Panc1 (cell line): ENCODE measurements around the gene SLC7A14. TPM values are rescaled to one million over a fixed set of nuclear protein-coding genes. Genes with fewer than 3 reads are reported as not detected.

ENCODE experiments used
- ATAC-seq: fragments of 200-7000 bp; cut with Tn5 transposase; 2 replicates; pipeline ENCODE4 v1.9.1; 2020; ENCODE audit warnings: mild to moderate bottlenecking, moderate library complexity
- BruUV-seq: library from RNA; stranded (reverse); fragments of 400-500 nt; replicated peaks from 2 replicates; lab custom pipeline; 2021; lab: Mats Ljungman, UMichigan
- CTCF ChIA-PET: fragments of 300-600 bp; sonication (Branson Sonifier 250); formaldehyde crosslinking; loops from one replicate; lab custom pipeline; 2022; ENCODE audit warnings: antibody characterized with exemption; lab: Charles Lee
- POLR2A ChIA-PET: fragments of 300-600 bp; sonication (Branson Sonifier 250); formaldehyde crosslinking; loops from one replicate; lab custom pipeline; 2022; ENCODE audit warnings: antibody characterized with exemption; lab: Charles Lee
- DNase-seq: peaks from one replicate; pipeline ENCODE4 v3.0.0-alpha.2; 2010; ENCODE audit warnings: low read depth, low spot score
- H3K27ac ChIP-seq: 2 replicates; pipeline ENCODE4 v1.5.1; 2011; ENCODE audit warnings: mild to moderate bottlenecking, low read length, inconsistent platforms
- H3K27me3 ChIP-seq: fragments of 200-500 bp; sonication (Bioruptor generic); 2 replicates; pipeline ENCODE4 v1.6.0; 2014; ENCODE audit warnings: low read length, inconsistent platforms; ENCODE audit not compliant: control insufficient read depth, insufficient read depth
- H3K36me3 ChIP-seq: fragments of 200-500 bp; sonication (Bioruptor generic); 2 replicates; pipeline ENCODE4 v1.5.1; 2014; ENCODE audit warnings: inconsistent platforms, mild to moderate bottlenecking, low read length, moderate library complexity; ENCODE audit not compliant: control insufficient read depth, insufficient read depth
- H3K4me1 ChIP-seq: 2 replicates; pipeline ENCODE4 v1.5.1; 2011; ENCODE audit warnings: inconsistent platforms, mild to moderate bottlenecking, low read length, moderate library complexity; ENCODE audit not compliant: control insufficient read depth, insufficient read depth
- H3K4me3 ChIP-seq, 2 experiments: 2 replicates each; pipeline ENCODE4 v1.5.1; 2011 to 2012; ENCODE audit warnings: low read depth in 2 of 2, low read length in 2 of 2, mild to moderate bottlenecking in 2 of 2, inconsistent platforms in 1 of 2, moderate library complexity in 1 of 2
- H3K9me3 ChIP-seq: fragments of 200-500 bp; sonication (Bioruptor generic); 2 replicates; pipeline ENCODE4 v1.5.1; 2014; ENCODE audit warnings: low read depth, mild to moderate bottlenecking, inconsistent platforms, low read length, moderate library complexity; ENCODE audit not compliant: control insufficient read depth, insufficient read depth
- POLR2AphosphoS5 ChIP-seq: IDR thresholded peaks from 2 replicates; pipeline ENCODE4 v1.6.1; 2012; ENCODE audit warnings: mild to moderate bottlenecking, low read depth, low read length, moderate library complexity
- SIN3A ChIP-seq: IDR thresholded peaks from 2 replicates; pipeline ENCODE4 v1.6.1; 2012; ENCODE audit warnings: low read depth, mild to moderate bottlenecking, low read length, moderate library complexity, borderline replicate concordance; ENCODE audit not compliant: insufficient read depth
- TCF7L2 ChIP-seq: IDR thresholded peaks from 2 replicates; pipeline ENCODE4 v1.6.1; 2011; ENCODE audit warnings: mild to moderate bottlenecking, low read depth, low read length, inconsistent platforms
- in situ Hi-C: cut with HindIII; loops from 2 replicates; pipeline ENCODE4 v1.10.0; 2016; ENCODE audit warnings: low sequenced_read_pairs, low pct_unique_long_range_greater_than_20kb
- intact Hi-C: fragments of 100-400 bp; cut with micrococcal nuclease; formaldehyde crosslinking; loops from one replicate; pipeline ENCODE4 v1.10.0; 2022; ENCODE audit not compliant: unreplicated experiment
- total RNA-seq: library from RNA; stranded (reverse); gene quantifications from one replicate; pipeline ENCODE4 v1.2.1, GENCODE V29; 2021; ENCODE audit not compliant: unreplicated experiment
- TF ChIP-seq, protein P1 (sequence below), 2 experiments: IDR thresholded peaks; 2 replicates each; pipeline ENCODE4 v1.6.1; 2011 to 2012; ENCODE audit warnings: low read depth in 2 of 2, control low read depth in 1 of 2, low read length in 1 of 2, mild to moderate bottlenecking in 1 of 2, moderate library complexity in 1 of 2; ENCODE audit not compliant: insufficient read depth in 1 of 2
- TF ChIP-seq, protein P2 (sequence below): fragments of 450-650 bp; IDR thresholded peaks from 2 replicates; pipeline ENCODE4 v1.5.1; 2017; ENCODE audit warnings: mild to moderate bottlenecking

Gene SLC7A14
- total RNA-seq, 1 experiment from 2014 or later: not detected

GRCh38 chr3:170485294-170485693 is 100.6 kb downstream of the SLC7A14 start:
- DNase-seq (no peak), ATAC-seq (no peak)
- intact Hi-C loops: no loop called here
- 0 out of 2 replicates have a peak, but pooled peaks cover 5% of the 10 kb centered on the region for H3K27me3 ChIP-seq
- H3K4me3 ChIP-seq: no peak overlapping the region
- TF ChIP-seq, protein P1, sequence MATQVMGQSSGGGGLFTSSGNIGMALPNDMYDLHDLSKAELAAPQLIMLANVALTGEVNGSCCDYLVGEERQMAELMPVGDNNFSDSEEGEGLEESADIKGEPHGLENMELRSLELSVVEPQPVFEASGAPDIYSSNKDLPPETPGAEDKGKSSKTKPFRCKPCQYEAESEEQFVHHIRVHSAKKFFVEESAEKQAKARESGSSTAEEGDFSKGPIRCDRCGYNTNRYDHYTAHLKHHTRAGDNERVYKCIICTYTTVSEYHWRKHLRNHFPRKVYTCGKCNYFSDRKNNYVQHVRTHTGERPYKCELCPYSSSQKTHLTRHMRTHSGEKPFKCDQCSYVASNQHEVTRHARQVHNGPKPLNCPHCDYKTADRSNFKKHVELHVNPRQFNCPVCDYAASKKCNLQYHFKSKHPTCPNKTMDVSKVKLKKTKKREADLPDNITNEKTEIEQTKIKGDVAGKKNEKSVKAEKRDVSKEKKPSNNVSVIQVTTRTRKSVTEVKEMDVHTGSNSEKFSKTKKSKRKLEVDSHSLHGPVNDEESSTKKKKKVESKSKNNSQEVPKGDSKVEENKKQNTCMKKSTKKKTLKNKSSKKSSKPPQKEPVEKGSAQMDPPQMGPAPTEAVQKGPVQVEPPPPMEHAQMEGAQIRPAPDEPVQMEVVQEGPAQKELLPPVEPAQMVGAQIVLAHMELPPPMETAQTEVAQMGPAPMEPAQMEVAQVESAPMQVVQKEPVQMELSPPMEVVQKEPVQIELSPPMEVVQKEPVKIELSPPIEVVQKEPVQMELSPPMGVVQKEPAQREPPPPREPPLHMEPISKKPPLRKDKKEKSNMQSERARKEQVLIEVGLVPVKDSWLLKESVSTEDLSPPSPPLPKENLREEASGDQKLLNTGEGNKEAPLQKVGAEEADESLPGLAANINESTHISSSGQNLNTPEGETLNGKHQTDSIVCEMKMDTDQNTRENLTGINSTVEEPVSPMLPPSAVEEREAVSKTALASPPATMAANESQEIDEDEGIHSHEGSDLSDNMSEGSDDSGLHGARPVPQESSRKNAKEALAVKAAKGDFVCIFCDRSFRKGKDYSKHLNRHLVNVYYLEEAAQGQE (IDR thresholded peaks at IDR 0.05; ENCODE audit: insufficient read depth in 1 of 2, low read depth in 2 of 2, low read length in 1 of 2): no peak
- TF ChIP-seq SIN3A: no peak
- TF ChIP-seq POLR2AphosphoS5: no peak
- no peak for TF ChIP-seq TCF7L2
- TF ChIP-seq, protein P2, sequence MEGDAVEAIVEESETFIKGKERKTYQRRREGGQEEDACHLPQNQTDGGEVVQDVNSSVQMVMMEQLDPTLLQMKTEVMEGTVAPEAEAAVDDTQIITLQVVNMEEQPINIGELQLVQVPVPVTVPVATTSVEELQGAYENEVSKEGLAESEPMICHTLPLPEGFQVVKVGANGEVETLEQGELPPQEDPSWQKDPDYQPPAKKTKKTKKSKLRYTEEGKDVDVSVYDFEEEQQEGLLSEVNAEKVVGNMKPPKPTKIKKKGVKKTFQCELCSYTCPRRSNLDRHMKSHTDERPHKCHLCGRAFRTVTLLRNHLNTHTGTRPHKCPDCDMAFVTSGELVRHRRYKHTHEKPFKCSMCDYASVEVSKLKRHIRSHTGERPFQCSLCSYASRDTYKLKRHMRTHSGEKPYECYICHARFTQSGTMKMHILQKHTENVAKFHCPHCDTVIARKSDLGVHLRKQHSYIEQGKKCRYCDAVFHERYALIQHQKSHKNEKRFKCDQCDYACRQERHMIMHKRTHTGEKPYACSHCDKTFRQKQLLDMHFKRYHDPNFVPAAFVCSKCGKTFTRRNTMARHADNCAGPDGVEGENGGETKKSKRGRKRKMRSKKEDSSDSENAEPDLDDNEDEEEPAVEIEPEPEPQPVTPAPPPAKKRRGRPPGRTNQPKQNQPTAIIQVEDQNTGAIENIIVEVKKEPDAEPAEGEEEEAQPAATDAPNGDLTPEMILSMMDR: no peak
- H3K9me3 ChIP-seq: no peaks in the 10 kb centered on the region
- no peaks in the 10 kb centered on the region for H3K4me1 ChIP-seq
- POLR2A ChIA-PET: no interaction called here
- BruUV-seq: no TSS peak
- CTCF ChIA-PET: no interaction called here
- H3K36me3 ChIP-seq: no peaks in the 10 kb centered on the region
- in situ Hi-C loops: no loop called here
- H3K27ac ChIP-seq: no peak overlapping the region

GRCh38 chr3:170484869-170485268 is 101.0 kb downstream of the SLC7A14 start:
- intact Hi-C loops (no loop called here), in situ Hi-C loops (no loop called here)
- Histone ChIP-seq H3K27ac (no peak overlapping the region), H3K9me3 (no peaks in the 10 kb centered on the region), H3K36me3 (no peaks in the 10 kb centered on the region), H3K4me3 (no peak overlapping the region), H3K27me3 (0 out of 2 replicates have a peak, but pooled peaks cover 5% of the 10 kb centered on the region), H3K4me1 (no peaks in the 10 kb centered on the region)
- TF ChIP-seq, protein P1 (IDR thresholded peaks at IDR 0.05; ENCODE audit: insufficient read depth in 1 of 2, low read depth in 2 of 2, low read length in 1 of 2): no peak
- TF ChIP-seq, protein P2: no peak
- TF ChIP-seq SIN3A: no peak
- no peak for TF ChIP-seq POLR2AphosphoS5
- TF ChIP-seq TCF7L2: no peak
- BruUV-seq: no TSS peak
- ATAC-seq: no peak
- POLR2A ChIA-PET: no interaction called here
- CTCF ChIA-PET: no interaction called here
- DNase-seq: no peak
